GM19372 (cell line): ENCODE data around the gene CRYAB.
A peak's percentile ranks its signal among the peaks of the same experiment; 100 is the strongest.

ENCODE experiments used
- ATAC-seq: cut with Tn5 transposase; IDR thresholded peaks from one replicate; pipeline ENCODE4 v1.9.1; 2021; ENCODE audit warnings: mild to moderate bottlenecking, low read depth, moderate library complexity; ENCODE audit not compliant: unreplicated experiment

Gene CRYAB, protein sequence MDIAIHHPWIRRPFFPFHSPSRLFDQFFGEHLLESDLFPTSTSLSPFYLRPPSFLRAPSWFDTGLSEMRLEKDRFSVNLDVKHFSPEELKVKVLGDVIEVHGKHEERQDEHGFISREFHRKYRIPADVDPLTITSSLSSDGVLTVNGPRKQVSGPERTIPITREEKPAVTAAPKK

GRCh38 chr11:111911563-111912401 is at the start of gene CRYAB:
TSS of gene CRYAB (minus strand) at chr11:111911770. CDS start at chr11:111911724, 46 bp downstream.
- ATAC-seq: no peak

- ATAC-seq: no peak
Observed at GRCh38 chr11:111960916-111961315, 49.3 kb upstream of the CRYAB start.

GRCh38 chr11:111957663-111958444 is 46.3 kb upstream of the CRYAB start:
- ATAC-seq: no peak

GRCh38 chr11:111954154-111954553 is 42.6 kb upstream of the CRYAB start:
- ATAC-seq: no peak

DNA sequence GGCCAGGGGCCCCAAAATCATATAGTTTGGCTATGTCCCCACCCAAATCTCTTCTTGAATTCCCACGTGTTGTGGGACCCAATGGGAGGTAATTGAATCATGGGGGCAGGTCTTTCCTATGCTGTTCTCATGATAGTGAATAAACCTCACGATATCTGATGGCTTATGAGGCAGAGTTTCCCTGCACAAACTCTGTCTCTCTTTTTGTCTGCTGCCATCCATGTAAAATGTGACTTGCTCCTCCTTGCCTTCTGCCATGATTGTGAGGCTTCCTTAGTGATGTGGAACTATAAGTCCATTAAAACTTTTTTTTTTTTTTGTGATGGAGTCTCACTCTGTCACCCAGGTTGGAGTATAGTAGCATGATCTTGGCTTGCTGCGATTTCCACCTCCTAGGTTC is 40.0 kb upstream of the CRYAB start:
- no peak for ATAC-seq

- no peak for ATAC-seq
Observed at GRCh38 chr11:111949519-111950426, 38.2 kb upstream of the CRYAB start.

GRCh38 chr11:111947143-111947542 is 35.6 kb upstream of the CRYAB start:
- ATAC-seq: no peak

DNA sequence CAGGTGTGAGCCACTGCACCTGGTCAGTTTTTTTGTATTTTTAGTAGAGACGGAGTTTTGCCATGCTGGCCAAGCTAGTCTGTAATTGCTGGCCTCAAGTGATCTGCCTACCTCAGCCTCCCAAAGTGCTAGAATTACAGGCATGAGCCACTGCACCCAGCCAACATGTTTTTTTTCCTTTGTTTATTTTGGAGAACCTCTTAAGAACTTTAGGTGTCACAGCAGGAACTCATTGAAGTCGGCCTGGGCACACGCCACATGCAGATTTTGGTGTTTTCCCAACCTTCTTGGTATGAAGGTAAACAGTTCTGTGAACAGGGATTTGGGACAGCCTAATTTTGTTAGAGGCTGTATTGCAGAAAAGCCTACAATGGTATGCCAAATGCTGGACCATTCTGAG is 34.9 kb upstream of the CRYAB start:
- ATAC-seq: no peak

DNA sequence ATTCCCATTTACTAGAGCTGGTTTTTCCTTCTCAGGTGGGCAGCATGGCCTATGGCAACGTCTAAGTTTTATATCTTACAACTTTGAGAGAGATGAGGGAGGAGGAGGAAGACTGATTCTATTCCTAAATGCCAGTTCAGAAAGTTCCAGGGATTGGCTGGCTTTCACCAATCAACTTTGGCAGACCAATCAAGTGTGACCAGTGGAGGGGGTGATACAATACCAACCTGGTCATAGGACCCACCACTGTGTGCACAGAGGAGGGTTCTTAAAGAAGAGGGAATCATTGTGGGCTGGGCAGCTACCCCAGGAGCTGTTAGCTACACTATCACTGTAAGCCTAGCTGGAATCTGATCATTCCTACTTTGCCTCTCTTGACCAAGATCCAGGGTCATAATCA is 33.6 kb upstream of the CRYAB start:
- ATAC-seq: no peak

DNA sequence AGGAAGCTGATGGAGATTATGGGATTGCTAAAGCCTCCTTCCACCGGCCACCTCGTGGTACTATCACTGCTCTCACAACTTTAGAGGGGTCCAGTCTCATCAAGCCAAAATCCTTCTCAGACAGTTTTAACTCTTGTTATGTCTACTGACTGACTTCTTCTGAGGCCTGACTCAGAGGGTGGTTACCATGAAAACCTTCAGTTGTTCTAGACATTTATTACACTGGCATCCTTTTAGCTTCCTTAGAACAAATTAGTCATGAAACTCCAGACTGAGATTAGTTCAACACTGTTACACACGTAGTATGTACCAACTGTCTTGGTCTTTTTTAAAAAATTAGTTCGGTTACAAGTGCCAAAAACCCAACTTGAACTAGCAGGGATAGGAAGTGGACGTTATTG is 33.1 kb upstream of the CRYAB start:
- no peak for ATAC-seq

DNA sequence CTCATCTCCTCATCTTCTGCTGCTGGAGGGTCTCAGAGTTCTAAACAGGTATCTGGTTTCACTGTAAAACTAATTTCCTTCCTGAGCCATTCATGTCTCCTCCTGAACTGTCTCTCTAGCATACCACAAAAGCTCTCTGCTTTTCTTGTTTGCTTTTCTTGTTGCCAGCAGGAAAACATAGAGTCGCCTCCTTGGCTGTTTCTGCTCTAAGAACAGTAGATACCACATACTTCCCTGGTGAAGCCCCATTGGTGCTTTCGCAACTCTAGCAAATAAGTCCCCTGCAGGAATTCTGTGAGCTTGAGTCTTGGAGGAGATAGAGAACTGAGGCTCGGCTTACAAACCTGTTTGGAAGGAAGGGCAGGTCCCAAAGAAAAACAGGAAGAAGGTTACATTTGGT is 32.6 kb upstream of the CRYAB start:
- no peak for ATAC-seq

- ATAC-seq: no peak
Observed at GRCh38 chr11:111942829-111943228, 31.3 kb upstream of the CRYAB start.

GRCh38 chr11:111941963-111942362 is 30.4 kb upstream of the CRYAB start:
- ATAC-seq: no peak

DNA sequence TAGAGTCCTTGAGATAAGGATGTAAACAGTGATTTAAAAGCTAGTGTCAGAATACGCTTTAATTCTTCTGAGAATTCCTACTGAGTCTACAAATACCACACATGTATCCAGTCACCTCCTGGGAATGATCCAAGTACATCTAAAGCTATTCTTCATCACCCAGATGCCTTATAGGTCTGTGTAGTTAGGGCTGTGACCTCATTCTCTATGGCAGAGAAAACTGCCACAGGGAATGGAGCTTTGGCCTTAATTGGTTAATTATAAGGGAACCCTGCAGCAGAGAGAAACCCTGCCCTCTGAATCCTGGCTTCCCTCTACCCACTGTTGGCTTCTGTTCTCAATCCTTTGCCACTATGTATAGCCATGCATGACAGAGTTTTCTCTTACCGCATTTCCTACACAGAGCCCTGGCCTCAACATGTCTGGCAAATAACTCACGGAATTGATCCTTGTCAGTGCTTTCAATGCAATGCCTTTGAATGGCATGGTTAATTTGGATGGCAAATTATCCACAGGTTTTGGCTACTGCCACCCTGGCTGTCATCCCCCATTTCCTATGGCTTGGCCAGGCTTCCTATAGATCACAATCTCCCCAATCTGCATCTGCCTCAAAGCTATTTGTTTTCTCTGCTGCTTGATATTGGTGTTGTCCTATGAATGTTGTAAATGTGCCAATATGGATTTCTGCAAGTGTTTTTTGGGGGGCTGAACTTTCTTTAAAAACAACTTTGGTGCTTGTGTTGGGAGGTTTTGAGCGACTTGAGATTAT is 28.4 kb upstream of the CRYAB start:
- ATAC-seq: no peak

DNA sequence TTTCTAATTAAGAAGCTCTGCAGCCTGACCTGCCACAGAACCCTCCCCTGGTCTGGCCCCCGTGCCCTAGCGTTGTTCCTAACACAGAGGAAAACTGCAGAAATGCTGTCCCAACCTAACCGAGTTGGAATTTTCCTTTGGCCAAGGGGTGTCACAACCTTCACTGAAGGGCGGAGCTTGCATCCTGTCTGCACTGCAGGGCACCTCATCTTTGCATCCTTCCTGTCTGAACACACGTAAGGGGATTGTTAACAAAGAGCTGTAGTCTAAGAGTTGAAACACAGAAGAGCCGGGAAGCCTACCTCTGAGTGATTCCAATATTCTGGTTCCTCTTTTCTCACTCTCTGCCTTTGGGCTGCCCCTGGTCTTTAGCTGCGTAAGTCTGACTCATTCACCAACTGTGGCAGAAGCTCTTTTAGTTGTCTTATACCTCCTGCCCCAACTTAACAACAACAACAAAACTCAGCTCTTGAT is 27.2 kb upstream of the CRYAB start:
- ATAC-seq: peak; percentile 56

GRCh38 chr11:111937844-111938243 is 26.3 kb upstream of the CRYAB start:
- no peak for ATAC-seq

DNA sequence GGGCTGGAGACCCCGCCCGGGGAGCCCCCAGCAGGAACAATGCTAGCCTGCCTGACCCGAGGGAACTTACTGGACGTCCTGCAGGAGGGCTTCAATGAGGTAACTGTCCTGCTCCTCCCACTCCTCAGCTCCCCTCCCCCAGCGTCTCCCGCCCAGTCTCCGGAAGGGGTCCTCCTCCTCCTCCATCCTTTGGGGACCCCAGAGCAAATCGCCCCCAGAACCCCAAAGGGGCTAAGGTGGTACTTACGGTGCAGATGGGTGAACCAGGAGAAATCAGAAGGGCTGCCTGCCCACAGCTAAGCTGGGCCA is 25.8 kb upstream of the CRYAB start:
- no peak for ATAC-seq

DNA sequence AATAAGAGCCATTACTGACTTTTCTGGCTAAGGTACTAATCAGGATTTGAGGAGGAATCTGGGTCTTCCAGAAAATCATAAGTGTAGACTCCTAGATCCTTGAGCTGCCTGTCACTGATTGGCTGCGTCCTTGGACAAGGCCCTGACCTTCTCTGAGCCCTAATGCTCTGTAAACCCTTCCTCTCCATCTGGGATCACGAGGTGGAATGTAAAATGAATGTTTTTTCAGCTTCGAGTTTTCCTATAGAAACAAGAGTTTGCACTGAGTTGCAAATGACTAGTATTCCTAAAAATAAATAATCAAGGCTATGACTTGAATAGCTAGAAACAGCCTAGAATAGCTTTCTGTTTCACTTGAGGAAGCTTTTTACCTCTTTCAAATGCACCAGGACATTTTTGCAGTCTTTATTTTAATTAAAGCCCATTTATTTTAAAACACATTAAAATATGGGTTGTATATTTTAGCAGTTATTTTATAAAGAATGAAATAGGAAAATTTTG is 24.5 kb upstream of the CRYAB start:
- no peak for ATAC-seq

DNA sequence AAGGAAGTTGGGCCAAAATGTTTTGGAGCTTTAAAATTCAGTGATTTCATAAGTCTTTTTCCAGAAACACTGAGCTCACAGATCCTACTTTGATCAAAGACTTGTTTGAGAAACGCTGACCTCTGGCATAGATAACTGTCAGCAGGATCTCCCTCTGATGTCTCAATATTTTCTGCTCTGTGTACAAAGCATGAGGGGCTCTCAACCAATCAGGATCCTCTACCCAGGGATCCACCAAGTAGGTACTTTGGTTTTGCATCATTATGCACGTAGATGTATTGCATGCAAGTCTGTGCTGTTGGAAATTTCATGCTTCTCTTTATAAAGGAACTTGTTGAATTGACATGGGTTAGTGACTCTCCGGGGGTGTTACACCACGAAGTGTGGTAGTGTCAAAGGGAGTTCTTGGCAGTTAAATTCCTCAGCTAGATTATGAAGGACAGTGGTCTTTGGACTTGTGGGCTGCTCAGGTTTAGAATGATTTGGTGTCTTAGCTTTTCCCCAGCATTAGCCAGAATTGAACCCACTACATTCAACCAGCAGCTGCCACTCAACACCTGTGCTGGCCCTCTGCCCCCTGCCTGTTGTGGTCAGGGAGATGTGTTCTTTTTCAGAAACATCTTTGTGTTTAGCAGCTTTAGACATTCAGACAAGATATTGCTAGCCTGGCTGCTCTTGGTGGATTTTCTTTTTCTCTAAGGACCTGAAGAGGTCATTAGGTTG is 23.9 kb upstream of the CRYAB start:
- ATAC-seq: no peak
